Endothelial cell of umbilical vein (primary cell): Measurements from ENCODE around the gene APH1A.

ENCODE experiments used
- CTCF ChIP-seq, 2 donors: IDR thresholded peaks; 1 replicate in 1 of 2; 2 replicates in 1 of 2; pipeline ENCODE4 v1.5.1; 2011; ENCODE audit warnings: low read length in 2 of 2, mild to moderate bottlenecking in 2 of 2, moderate library complexity in 2 of 2, control low read depth in 1 of 2, inconsistent platforms in 1 of 2, low read depth in 1 of 2; ENCODE audit not compliant: insufficient read depth in 1 of 2; ENCODE audit errors: extremely low read depth in 1 of 2
- MAX ChIP-seq: IDR thresholded peaks from 2 replicates; pipeline ENCODE4 v1.6.1; 2011; ENCODE audit not compliant: insufficient read depth, insufficient read length
- MYC ChIP-seq: IDR thresholded peaks from one replicate; pipeline ENCODE4 v1.6.1; 2011; ENCODE audit warnings: mild to moderate bottlenecking, low read depth, low read length
- POLR2A ChIP-seq: IDR thresholded peaks from 2 replicates; pipeline ENCODE4 v1.6.1; 2012; ENCODE audit warnings: low read depth, mild to moderate bottlenecking, control low read depth, low read length
- POLR2AphosphoS5 ChIP-seq: IDR thresholded peaks from 2 replicates; pipeline ENCODE4 v1.6.1; 2012; ENCODE audit warnings: low read depth, mild to moderate bottlenecking, control low read depth, low read length, moderate library complexity; ENCODE audit not compliant: insufficient read depth

GRCh38 chr1:150283260-150283659, 14.4 kb upstream of the APH1A start:
- no peak for TF ChIP-seq MAX
- no peak for TF ChIP-seq CTCF (IDR thresholded peaks at IDR 0.05; ENCODE audit: extremely low read depth in 1 of 2, insufficient read depth in 1 of 2, low read depth in 1 of 2, low read length in 2 of 2)
- no peak for TF ChIP-seq MYC
- no peak for TF ChIP-seq POLR2AphosphoS5
- no peak for TF ChIP-seq POLR2A
